HG03060 (cell line): ENCODE results near the gene ARMS2.

Experiments
- ATAC-seq: cut with Tn5 transposase; IDR thresholded peaks from one replicate; pipeline ENCODE4 v1.9.1; 2021; ENCODE audit warnings: low read depth, moderate number of reproducible peaks; ENCODE audit not compliant: unreplicated experiment

ARMS2 gene

DNA sequence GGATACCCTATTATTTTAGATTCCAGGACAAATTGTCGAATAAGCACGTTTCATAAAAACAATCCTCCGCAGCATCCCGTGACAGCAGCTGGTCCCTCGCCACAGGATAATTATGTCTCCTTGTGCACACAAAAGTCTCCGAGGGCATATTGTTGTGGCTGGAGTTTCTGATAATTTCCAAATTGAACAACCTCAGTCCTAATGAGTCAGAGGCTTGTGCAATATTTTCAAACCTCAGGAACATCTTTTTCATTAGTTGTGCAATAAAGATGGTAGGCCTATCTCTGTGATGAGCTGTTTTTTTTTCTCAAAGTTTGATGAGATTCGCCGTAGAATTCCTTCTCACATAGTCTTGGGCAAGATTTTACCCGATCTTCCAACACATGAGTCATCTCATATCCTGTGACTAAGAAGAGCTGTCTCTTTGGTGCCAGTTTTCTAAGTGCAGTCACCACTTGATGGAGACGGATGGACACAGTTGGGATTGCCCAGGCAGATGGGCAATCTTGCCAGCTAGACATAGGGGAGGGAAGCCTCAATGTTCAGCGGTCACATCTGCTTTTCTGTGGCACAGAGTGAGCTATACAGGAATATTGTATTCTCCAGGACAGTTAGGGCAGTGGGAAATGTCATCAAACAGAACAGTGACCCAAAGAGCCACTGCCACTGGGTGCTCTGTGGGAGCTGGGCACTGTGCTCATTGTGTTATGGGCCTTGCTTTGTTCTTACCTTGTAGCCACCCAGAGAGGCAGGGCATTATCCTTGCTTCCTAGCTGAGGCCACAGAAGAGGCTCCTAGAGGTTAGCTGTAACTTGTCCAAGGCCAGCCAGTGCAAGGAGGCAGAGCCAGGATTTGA lies 14.7 kb downstream of the ARMS2 start:
- ATAC-seq, result no peak

- ATAC-seq, result no peak
Observed at GRCh38 chr10:122469848-122470247, 15.4 kb downstream of the ARMS2 start.

- no peak for ATAC-seq
Observed at GRCh38 chr10:122471531-122472177, 17.2 kb downstream of the ARMS2 start.

DNA sequence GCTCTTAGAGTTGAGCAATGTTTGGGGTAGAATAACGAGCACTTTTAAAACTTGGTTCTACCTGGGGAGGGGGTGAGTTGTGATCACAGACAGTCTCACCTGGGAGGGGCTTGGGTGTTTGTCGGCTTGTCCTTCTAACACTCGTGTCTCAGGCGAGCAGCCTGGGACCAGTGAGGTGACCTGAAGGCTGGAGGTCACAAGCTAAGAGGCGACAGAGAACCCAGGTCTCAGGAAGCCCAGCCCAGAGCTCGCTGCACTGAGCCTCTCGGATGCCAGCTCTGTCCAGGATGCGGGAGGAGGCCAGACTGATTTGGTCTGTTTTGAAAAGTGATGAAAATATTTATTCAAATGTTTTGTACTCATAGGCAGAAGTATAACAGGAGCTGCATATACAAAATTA lies 18.7 kb downstream of the ARMS2 start:
- ATAC-seq, result no peak

DNA sequence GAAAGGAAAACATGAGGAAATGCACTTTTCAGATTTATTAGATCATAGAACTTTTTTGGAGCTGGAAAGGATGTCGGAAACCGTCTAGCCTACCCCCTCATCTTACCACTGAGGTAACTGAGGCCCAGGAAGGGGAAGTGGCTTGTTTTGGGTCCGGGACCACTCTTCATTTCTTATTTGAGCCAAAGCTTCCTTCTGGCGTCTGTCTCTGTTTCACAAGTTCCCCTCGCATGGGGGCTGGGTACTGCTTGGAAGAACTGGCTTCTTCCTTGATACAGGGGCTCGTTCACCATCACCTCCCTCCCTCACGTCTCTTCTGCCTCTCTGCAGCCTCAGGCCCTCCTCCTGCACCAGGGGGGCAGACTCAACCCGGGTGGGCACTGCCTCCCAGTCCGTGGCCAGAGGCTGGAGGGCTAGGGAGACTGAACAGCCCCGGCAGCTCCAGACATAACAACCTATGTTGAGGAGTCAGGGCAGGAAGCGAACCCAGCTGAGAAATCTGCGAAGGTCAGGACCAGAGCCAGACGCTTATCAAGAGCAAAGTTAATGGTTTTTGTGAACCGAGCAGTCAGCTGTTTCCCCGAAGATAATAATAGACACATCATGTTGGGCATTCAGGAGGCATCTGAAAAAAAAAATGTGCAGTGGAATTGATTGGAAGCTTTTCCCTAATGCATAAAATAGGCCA lies 19.8 kb downstream of the ARMS2 start:
- no peak for ATAC-seq

GRCh38 chr10:122475100-122475499 lies 20.6 kb downstream of the ARMS2 start:
- no peak for ATAC-seq

- ATAC-seq, result no peak
Observed at GRCh38 chr10:122475591-122476332, 21.3 kb downstream of the ARMS2 start.

GRCh38 chr10:122476333-122476695 lies 21.9 kb downstream of the ARMS2 start:
- no peak for ATAC-seq

GRCh38 chr10:122477436-122477835 lies 23.0 kb downstream of the ARMS2 start:
- no peak for ATAC-seq

DNA sequence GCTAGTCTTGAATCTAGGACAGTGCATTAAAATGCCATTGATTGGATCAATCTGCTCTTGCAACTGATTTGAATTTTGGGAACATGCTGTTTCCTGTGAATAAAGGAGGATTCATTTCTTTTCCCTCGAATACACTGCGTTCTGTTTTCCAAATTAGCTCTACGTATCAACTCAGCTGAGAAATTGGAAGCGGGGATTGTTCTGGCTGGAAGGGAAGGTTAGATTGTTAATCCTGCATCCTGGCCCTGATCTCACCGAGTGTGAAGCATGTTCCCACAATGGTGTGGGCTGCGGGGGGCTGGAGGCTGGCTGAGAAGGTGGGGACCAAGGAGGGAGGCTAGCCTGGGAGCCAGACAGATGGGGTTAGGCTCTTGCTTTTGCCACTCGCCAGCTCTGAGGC lies 24.5 kb downstream of the ARMS2 start:
- ATAC-seq, result no peak

DNA sequence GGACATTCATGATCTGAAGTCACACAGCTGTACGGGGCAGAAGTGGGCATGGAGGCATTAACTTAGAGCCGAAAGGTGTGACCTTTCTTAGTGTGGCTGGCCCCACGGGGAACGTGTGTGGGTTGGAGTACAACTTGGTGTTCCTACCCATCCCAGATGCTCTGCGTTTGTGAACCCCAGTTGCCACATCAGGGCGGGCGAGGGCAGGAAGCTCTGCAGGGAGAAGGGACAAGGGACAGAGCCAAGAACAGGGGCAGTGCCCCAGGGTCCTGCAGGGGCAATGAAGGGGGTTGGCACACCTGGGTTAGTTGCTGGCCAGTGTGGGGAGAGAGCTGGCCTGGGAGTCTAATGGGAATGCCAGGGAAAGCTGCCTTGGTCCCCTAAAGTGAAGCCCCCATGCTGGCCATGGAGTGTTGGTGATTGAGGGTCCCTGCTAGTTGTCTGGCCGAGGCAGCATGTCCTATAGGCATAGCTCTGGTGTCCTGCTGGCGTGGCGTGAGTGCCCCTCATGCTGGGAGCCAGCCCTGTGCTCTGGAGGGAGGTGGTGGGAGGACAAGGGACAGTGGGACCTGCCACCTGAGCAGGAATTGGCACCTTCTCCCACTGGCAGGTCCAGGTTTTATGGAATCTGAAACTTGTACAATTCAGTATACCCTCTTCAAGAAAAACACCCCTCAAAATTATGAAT lies 25.8 kb downstream of the ARMS2 start:
- ATAC-seq, result no peak

DNA sequence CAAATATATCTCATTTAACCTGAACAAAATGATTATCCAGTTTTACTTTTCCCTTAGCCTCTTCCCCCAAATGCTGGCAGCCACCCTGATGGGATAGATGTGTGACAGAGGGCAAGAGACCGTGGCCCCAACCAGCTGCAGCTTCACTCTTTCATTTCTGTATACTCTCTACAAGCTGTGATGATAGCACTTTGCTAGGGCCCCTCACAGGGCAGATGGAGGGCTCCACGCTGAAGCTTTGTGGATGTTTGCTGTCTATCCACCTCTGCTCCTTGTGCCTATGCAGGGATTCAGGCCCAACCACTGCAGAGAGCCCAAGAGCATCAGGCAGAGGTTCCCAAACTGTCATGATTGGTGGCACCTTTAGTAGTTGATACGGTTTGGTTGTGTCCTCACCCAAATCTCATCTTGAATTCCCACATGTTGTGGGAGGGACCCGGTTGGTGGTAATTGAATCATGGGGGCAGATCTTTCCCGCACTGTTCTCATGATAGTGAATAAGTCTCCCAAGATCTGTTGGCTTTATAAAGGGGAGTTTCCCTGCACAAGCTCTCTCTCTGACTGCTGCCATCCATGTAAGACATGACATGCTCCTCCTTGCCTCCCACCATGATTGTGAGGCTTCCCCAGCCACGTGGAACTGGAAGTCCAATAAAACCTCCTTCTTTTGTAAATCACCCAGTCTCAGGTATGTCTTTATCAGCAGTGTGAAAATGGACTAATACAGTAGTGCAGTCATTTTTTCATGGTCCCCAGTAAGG lies 27.0 kb downstream of the ARMS2 start:
- no peak for ATAC-seq

GRCh38 chr10:122484276-122485060 lies 30.0 kb downstream of the ARMS2 start:
- no peak for ATAC-seq

GRCh38 chr10:122485670-122486069 lies 31.2 kb downstream of the ARMS2 start:
- no peak for ATAC-seq

DNA sequence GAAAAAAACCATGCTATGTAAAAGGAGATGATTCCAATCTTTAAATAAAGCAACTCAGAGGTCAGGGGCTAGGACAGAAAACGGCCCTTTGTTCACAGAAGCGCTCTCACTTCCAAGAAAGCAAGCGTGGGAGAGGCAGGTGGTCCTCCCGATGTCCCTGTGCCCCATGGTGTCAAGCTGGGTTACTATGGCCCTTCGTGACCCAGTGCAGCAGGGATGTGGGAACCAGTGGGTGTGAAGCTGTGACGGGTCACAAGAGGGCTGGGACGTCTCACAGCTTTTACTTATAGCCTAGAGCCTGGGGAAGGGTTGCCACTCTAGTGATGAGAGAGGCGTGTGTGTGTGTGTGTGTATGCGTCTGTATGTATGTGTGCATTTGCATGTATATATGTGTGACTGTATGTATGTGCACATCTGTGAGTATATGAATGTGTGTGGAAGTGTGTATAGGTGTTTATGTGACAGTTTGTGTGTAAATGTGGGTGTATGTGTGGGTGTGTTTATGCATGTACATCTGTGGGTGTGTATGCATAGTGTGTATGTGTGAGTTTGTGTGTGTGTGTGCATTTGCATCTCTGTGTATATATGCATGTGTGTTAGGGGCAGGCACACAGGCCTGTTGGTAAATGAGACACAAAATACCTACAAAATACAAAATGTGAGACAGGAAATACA lies 32.1 kb downstream of the ARMS2 start:
- no peak for ATAC-seq

DNA sequence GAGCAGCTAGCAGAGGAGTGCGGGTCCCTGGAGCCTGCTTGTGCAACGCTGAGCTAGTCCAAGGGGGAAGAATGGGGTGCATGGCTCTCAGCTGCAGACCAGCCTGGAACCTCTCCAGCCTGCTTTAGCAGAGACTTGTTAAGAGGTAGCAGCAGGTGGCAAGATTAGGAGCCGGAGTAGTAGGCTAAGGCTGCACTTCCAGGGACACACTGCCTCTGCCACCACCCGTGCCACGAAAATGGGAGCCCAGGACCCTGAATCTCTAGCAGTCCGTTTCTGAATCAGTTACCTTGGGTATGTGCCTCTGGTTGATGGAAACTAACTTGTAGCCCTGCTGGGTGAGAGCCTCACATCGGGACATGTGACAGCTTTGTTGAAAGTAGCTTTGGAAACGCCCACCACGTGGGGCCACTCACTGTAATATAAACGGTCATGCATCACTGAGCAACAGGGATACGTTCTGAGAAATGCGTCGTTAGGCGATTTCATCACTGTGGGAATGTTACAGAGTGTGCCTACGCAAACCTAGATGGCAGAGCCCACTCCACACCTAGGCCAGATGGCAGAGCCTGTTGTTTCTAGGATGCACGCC lies 32.8 kb downstream of the ARMS2 start:
- no peak for ATAC-seq

GRCh38 chr10:122490268-122490667 lies 35.8 kb downstream of the ARMS2 start:
- no peak for ATAC-seq
